Measurements from ENCODE around the gene BTG1. TPM values are rescaled to one million over a fixed set of nuclear protein-coding genes. Genes with fewer than 3 reads are reported as not detected.

BTG1 gene
- total RNA-seq, 1 experiment from 2014 or later = 32.7 TPM

- Mint-ChIP-seq H3K27ac (peak overlapping the region; percentile 95 to 97 (median 97); a peak in 6 of 7 replicates), H3K4me1 (peaks cover 55 to 63% of the 10 kb centered on the region in 2 experiments), H3K27me3 (ENCODE audit: low read depth) (no peaks in the 10 kb centered on the region; the same call in 1 of the 2 replicates), H3K36me3 (ENCODE audit: insufficient read depth in 1 of 3, low read depth in 3 of 3) (peaks cover 18 to 50% (median 36%) of the 10 kb centered on the region in 3 experiments), H3K9me3 (peaks cover 1 to 5% of the 10 kb centered on the region in 2 experiments; a peak in 3 of 5 replicates), H3K4me3 (peak overlapping the region; percentile 89 to 98)
- Histone ChIP-seq H3K56ac (ENCODE audit: insufficient read length, low read depth, low read length) (no peak overlapping the region), H4K5ac (ENCODE audit: insufficient read length, low read depth, low read length) (peak overlapping the region; percentile 46), H2AFZ (ENCODE audit: low read length) (no peak overlapping the region), H4K8ac (replicated peaks; ENCODE audit: insufficient read length, low read depth, low read length) (no peak overlapping the region), H3K79me2 (ENCODE audit: insufficient read depth, low read length) (peaks cover 32% of the 10 kb centered on the region; the same call in 1 of the 2 replicates), H2BK5ac (ENCODE audit: insufficient read length, low read length) (no peak overlapping the region), H2BK120ac (ENCODE audit: low read depth, low read length, poor library complexity, severe bottlenecking) (no peak overlapping the region), H3K9me3 (ENCODE audit: control insufficient read depth, low read depth, low read length) (no peaks in the 10 kb centered on the region), H2BK15ac (ENCODE audit: low read depth, low read length) (no peak overlapping the region), H3K27ac (ENCODE audit: insufficient read length, low read depth, low read length) (no peak overlapping the region), H4K20me1 (ENCODE audit: control insufficient read depth, insufficient read depth, insufficient read length) (no peaks in the 10 kb centered on the region), H3K79me1 (ENCODE audit: insufficient read depth, low read depth, low read length, poor library complexity, severe bottlenecking) (no peaks in the 10 kb centered on the region), H3K23me2 (ENCODE audit: insufficient read length, low read depth, low read length, poor library complexity, severe bottlenecking) (peaks cover 14% of the 10 kb centered on the region), H4K91ac (ENCODE audit: insufficient read length, low read depth, low read length) (no peak overlapping the region), H2AK5ac (ENCODE audit: insufficient read length, low read length) (no peak overlapping the region), H3K18ac (ENCODE audit: insufficient read length, low read depth, low read length) (no peak overlapping the region), H3K14ac (ENCODE audit: insufficient read depth, low read length) (peak overlapping the region; percentile 90; the same call in 1 of the 2 replicates), H3K27me3 (ENCODE audit: insufficient read depth, low read length) (no peaks in the 10 kb centered on the region), H3K4me2 (ENCODE audit: insufficient read depth, insufficient read length, low read length) (peak overlapping the region; percentile 90), H3T11ph (ENCODE audit: low read length) (no peak overlapping the region), H2BK12ac (ENCODE audit: insufficient read length, low read depth, low read length) (no peak overlapping the region), H3K4me1 (ENCODE audit: insufficient read depth, low read length) (peaks cover 5% of the 10 kb centered on the region), H3K9ac (ENCODE audit: extremely low read depth, insufficient read length, low read length) (peak overlapping the region; percentile 94), H2BK20ac (ENCODE audit: low read depth, low read length, poor library complexity, severe bottlenecking) (no peak overlapping the region), H3K23ac (ENCODE audit: insufficient read length, low read depth, low read length) (no peak overlapping the region), H3K4ac (ENCODE audit: low read depth, low read length) (no peak overlapping the region)
- TF ChIP-seq CTCF (conservative IDR thresholded peaks at IDR 0.05) = peak; percentile 70
- whole genome bisulfite sequencing (ENCODE audit: extremely low coverage, insufficient read length, low lambda C conversion rate) = no CpG with 5 or more reads among the region's 15 CpGs
- peak; percentile 80 for DNase-seq
These were observed 1.7 kb downstream of the BTG1 start for GRCh38 chr12:92143686-92144630.
